ENCODE results near the gene COP1.

The COP1 gene

DNA sequence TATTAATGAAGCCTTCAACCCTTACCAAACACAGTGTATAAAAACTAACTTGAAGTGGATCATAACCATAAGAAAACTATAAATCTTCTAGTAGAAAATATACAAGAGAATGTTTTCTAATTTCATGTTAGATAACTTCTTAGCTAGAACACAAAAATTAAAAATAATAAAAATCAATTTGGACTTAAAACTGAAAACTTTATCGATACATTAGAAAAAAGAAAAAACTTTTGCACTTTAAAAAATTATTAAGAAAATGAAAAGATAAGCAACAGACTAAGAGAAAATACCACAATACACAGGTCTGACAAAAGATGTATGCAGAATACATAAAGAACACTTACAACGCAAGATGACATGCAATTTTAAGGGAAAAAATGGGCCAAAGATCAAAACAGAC is 8.7 kb downstream of the COP1 start:
- DNase-seq: no peak

DNA sequence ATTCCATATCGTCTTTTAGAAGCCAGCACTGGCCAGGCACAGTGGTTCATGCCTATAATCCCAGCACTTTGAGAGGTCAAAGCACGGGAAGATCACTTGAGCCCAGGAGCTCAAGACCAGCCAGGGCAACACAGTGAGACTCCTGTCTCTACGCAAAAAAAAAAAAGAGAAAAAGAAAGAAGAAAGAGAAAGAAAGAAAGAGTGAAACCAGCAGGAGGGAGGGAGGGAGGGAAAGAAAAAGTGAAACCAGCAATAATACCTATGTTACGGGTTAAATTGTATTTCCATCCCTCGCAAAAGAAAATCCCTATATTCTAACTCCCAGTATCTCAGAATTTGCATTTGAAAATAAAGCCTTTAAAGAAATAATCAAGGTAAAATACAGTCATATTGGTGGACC is 10.4 kb downstream of the COP1 start:
- no peak for DNase-seq

DNA sequence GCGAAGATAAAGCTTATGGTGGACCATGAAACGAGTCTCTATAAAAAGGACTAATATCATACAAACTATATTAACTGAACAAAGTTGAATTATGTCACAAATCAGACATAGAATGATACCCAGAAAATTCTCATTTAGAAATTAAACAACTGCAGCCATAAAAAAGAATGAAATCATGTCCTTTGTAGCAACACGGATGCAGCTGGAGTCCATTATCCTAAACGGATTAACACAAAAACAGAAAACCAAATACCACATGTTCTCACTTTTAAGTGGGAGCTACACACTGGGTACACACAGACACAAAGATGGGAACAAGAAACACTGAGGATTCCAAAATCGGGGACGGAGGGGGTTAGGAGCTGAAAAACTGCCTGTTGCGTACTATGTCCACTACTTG is 11.5 kb downstream of the COP1 start:
- no peak for DNase-seq

DNA sequence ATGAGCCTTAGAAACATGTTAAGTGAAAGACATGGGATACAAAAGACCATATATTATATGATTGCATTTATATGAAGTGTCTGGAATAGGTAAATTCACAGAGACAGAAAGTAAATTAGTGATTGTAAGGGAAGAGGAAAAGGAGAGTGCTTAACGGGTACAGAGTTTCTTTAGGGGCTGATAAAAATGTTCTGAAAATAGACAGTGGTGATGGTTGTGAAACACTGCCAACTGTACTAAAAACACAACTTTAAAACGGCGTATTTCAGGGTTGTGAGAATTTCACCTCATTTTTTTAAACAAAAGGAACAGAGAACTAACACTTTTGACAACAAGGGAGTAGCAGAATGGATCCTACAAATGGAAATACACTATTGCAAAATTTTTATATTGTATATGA is 13.4 kb downstream of the COP1 start:
- no peak for DNase-seq

DNA sequence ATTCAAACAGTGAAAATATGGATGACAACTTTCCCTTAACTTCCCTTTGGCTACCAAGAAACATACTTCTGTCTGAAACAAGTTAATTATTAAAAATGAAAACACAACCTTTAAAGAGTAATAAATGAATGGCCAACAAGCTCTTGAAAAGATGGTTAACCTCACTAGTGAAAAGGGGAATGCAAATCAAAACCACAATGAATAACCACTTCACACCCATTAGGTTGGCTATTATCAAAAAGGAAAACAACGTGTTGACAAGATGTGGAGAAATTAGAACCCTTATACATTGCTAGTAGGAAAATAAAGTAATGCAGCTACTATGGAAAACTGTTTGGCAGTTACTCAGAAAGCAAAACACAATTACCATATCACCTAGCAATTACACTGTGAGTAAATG is 14.1 kb downstream of the COP1 start:
- DNase-seq: no peak

DNA sequence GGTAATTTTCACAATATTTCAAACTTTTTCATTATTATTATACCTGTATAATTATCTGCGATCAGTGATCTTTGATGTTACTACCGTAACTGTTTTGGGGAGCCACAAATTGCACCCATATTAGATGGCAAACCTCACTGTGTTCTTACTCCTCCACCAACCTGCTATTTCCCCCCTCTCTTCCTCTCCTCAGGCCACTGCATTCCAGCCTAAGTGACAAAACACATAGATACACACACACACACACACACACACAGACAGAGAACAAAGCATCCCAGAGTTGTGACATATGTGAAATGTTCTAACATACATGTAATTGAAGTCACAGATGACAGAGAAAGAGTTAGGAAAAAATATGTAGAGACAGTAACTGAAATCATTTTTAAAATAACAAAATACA is 18.5 kb downstream of the COP1 start:
- DNase-seq: no peak

DNA sequence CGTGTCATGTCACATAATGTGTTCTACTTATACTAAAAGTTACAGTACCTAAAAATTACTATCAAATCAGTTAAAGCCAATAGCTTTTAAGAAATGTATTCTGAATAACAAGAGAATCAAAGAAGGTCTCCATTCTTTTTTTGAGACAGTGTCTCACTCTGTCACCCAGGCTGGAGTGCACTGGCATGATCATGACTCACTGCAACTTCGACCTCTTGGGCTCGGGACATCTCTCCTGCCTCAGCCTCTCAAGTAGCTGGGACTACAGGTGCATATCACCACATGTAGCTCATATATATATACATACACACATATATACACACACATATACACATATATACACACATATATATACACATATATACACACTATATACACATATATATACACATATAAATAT is 20.1 kb downstream of the COP1 start:
- DNase-seq: no peak

DNA sequence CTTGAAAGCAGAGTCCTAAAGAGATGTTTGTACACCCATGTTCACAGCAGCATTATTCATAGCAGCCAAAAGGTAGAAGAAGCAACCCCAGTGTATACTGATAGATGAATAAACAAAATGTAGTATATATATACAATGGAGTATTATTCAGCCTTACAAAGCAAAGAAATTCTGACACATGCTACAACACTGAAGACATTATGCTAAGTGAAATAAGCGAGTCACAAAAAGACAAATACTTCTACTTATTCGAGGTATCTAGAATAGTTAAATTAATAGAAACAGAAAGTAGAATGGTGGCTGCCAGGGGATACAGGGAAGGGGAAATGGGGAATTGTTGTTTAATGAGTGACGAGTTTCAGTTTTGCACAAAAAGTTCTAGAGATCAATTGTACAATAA is 23.5 kb downstream of the COP1 start:
- no peak for DNase-seq

DNA sequence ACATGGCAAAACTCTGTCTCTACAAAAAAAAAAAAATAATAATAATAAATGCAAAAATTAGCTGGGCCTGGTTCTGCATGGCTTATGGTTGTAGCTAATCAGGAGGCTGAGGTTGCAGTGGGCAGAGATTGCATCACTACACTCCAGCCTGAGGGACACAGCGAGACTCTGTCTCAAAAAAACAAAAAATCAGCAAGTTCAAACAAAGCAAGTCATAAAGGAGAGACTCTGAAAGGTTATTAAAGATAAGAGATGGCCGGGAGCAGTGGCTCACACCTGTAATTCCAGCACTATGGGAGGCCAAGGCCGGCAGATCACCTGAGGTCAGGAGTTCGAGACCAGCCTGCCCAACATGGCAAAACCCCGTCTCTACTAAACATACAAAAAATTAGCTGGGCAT is 28.8 kb downstream of the COP1 start:
- no peak for DNase-seq

DNA sequence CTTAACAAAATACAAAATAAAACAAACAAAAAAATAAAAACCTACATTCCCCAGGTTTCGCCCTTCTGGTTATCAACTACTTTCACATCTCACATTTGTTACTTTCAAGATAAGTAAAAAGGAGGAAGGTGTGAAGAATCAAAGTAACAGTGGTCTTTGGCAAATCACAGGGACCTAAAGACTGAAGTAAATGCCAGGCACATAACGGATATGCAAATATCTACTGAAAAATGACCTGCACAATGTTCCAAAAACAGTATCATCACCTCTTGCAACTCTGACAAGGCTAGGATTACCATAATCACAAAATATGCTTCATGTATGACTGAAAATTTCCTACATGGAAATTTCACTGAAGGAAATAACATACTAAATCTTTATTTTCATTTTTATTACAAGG is 29.3 kb downstream of the COP1 start:
- no peak for DNase-seq

DNA sequence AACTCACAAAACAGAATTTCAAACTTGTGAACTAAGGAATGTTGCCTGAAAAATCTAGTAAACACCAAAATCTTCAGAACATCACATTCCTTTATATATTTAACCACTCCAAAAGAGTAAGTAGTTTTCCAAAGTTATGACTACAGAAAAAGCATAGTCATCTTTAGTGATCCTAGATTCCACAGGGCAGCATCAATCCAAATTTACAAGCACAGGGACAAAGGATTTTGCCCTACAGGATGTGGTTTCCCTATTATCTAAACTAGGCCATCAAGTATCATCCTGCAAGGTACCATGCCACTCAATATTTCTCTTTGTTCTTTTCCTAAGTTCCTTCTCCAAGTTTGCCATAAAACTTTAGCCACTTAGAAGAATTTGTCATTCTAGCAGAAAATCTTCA is 33.0 kb downstream of the COP1 start:
- DNase-seq: no peak

DNA sequence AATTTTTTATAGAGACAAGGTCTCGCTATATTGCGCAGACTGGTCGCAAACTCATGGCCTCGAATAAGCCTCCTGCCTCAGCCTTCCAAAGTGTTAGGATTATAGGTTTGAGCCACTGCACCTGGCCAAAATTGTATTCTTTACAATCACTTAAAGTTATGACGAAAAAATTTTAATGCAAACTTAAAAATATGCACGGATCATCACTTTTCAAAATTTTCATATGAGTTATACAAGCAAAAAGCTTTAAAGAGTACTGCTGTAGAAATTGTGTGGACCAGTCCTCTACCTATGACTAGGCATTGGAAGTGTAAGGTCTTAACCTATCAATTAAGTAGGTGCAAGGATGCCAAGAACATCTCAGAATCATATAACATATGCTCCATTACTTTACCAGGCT is 34.9 kb downstream of the COP1 start:
- DNase-seq: no peak

DNA sequence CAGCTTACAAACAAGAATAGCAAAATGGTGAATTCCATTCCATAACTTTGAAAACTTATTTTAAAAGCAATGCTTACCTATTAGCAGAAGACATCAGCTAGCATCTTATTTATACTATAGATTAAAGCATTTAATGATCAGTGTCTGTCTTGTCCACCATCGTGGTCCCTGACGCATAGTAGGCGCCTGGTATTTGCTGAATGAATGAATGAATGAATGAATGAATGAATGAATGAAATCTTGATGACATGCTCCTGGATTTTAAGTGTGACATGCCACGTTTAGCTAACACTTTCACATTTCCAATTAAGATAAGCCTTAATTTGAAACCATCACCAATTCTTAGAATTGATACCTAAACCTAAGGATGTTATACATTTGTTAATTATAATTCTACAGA is 39.9 kb downstream of the COP1 start:
- no peak for DNase-seq

DNA sequence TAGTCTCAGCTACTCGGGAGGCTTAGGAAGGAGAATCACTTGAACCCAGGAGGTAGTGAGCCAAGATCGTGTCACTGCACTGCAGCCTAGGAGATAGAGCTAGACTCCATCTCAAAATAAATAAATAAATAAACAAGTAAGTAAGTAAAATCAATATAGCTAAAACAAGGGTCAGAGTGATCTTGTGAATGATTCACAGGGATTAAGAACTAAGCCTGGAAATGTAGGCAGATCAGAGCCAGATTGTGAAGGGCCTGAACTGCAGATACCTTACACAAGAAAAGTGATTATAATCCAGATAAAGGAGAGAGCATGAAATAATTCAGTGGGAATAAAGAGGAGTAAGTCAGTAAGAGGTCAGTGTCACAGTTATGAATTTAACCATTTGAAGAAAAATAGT is 41.5 kb downstream of the COP1 start:
- DNase-seq: no peak

DNA sequence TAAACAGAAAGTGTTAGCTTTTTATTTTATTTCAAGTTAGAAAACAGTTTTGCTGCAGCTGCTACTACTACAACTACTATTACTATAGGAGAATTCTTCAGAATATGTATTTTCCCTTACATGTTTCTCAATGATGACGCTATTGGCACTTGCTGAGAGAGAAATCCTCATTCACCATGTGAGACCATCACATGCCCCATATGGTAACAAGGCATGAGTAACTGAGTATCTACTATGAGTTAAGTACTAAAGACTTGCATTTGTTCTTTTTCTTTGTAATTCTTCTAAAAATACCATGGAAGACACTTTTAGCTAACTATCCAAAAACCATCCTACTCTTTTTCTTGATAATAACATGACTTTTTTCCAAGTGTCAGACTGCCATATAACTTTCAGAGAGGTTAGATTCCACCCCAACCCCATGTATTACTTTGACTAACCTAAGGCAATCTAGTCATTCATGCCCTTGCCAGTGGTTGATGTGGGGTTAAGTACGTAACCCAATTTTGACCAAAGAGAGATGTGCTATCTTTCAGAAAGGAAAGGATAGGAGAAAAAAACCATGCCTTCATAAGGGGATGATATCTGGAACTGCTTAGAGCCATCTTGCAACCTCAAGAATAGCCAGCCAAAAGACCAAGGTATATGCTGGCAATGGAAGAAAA is 42.9 kb downstream of the COP1 start:
- no peak for DNase-seq

DNA sequence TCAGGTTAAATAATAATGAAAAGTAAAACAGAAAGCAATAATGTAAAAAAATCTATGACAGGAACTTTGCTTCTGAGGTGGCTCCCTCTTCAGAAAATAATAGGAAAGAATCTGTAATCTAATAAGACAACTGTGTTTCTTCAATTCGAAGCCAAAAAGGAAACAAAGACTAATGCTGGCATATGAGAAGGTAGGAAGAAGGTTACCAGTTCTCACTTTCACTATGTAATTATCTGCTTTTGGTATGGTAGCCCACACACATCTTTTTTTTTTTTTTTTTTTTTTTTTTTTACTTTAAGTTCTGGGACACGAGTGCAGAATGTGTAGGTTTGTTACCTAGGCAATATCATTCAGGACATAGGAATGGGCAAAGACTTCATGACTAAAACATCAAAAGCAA is 47.1 kb downstream of the COP1 start:
- no peak for DNase-seq

DNA sequence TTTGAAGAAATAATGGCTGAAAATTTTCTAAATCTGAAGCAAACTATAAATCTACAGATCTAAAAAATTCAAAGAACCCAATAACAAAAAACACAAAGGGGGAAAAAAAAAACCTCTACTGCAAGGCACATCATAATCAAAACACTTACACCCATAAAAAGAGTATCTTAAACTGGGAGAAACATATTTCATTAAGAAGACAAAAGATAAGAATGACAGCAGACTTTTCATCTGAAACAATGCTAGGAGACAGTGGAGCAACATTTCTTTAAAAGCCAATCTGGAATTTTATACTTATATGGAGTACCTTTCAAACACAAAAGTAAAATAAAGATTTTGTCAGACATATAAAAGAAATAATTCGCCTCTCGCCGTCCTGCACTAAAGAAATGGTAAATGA is 49.1 kb downstream of the COP1 start:
- no peak for DNase-seq

DNA sequence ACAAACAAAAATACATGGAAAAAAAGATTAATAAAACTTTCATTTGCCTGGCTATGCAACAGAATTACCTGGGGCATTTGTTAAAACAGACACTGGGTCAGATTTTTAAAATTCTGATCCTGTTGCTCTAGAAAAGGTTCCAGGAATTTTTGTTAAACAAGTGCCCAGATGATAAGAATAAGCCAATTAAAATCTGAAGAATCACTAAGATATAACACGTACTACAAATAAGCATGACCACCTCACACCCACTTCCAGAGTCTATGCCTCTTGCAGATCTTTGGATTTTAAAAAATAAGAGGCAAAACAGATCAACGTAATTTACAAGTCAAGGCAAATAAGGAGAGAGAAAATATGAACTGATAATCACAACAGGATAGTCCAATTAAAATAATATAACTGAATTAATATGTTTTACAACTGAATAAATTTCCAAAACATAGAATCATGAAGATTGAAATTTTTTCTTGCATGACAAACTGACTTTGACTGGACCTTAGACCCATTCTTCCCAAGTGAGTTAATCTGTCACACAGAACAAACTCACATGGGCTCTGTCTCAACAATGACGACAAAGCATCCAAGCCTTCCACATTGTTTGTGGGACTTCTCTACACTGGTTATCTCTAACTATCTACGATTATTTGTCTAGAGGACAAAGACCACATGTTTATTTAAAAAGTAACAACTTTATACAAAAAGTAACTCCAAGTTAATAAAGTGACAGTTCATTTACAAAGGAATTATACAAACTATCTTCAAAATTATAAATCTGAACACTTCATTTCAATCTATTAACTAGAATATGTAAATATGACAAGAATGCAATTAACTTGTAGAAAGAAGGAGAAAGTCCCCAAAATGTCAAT is 56.9 kb downstream of the COP1 start:
- no peak for DNase-seq

DNA sequence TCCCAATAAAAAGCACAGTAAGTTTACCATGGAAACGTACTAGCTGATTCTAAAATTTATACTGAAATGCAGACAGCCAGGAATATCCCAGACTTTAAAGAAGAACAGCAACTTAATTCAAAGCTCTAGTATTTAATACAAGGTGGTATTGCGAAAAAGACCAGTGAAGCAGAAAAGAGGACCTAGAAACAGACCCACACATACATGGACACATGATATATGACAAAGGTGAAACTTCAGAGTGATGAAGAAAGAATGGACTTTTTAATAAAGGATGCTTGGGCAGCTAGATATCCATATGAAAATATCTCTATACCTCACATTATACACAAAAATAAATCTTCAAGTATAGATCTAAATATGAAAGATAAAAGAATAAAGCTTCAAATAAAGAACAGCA is 62.6 kb downstream of the COP1 start:
- DNase-seq: no peak

DNA sequence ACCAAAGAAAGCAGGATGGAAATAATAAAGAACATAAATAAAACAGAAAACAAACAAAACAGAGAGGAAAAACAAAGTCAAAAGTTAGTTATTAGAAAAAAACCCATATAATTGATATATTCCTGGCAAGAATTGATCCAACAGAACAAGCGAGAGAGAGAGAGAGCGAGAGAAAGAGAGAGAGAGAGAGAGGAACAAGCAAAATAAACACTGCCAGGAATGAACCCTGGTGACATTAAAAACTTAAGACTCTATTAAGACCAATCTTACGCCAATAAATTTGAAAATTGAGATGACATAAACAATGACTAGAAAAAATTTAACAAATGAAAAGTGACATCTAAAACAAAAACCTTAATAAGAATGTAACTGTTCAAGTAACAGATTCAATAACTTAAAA is 64.1 kb downstream of the COP1 start:
- no peak for DNase-seq

DNA sequence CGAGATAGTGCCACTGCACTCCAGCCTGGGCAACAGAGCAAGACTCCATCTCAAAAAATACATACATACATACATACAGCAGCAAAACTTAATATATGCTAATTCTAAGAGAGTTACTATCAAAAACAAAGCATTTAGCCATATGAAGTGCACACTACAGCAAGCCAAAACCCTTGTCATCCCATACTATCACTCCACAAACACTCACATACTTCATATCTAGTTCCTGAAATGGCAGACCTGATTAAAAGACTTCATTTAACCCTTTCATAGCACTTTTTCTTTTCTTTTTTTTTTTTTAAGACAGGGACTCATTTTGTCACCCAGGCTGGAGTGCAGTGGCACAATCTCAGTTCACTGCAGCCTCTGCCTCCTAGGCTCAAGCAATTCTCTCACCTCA is 65.6 kb downstream of the COP1 start:
- no peak for DNase-seq

DNA sequence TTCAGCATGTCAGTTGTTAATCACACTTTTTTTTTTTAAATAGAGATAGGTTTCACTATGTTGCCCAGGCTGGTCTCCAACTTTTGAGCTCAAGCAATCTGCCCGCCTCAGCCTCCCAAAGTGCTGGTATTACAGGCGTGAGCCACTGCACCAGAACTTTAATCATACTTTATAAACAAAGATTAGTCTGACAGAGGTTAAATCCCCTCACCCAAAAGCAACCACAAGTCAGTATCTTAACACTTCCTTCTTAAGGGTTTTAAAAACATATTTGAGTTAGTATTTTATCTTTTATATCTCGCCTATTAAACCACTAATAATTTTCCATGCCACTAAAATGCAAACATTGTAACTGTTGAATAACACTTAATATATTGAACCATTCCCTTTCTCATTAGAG is 70.2 kb downstream of the COP1 start:
- no peak for DNase-seq

DNA sequence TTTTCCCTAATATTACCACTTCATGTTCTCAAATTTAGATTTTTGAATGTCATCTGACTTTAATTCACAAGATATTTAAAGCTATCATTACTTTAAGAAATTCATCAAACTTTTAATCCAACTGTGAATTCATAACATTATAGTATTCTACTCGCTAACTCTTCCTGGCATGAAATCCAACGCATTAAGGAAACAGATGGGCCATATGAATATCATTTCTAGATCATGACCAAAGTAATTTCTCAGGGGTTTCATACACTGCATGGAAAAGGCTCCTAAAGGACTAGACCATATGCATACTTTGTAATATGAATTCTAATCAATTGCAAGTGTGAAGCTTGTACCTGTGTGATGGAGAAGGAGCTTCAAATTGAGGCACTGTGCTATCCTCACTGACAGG is 72.4 kb downstream of the COP1 start:
- DNase-seq: no peak

DNA sequence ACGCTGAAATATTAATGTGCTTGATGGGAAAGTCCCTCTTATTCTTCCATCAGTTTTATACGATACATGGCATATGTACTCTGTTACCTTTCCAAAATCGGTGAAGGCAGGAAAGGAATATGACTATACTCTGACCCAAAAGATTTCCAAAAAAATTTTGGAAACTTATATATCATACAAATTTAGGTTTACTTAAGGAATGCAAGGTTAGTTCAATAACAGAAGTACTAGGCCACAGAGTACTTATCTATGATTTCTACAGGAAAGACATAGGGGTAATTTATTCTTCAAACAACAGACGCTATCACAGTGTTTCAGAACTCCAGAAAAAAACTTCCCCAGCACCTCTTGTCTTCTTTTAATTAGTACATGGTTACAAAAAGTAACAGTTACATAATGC is 84.8 kb downstream of the COP1 start:
- DNase-seq: no peak

DNA sequence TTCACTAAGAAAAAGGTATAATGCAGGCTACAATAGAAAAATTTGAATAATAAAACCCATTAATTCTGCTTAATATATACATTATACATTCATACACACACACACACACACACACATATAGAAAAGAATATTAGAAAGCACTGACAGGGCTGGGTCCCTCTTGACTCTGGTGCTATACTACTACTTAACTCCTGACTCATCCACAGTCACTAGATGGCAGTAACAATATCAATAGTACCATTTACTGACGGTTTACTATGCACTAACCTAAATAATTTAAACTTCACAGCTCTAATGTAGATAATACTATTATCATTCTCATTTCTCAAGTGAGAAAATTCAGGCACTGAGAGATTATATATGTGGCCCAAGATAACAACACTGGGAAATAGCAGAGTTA is 87.5 kb downstream of the COP1 start:
- no peak for DNase-seq
